Astrocyte (in vitro differentiated cells and primary cell): ENCODE measurements around the gene AGBL4. TPM values are rescaled to one million over a fixed set of nuclear protein-coding genes. Genes with fewer than 3 reads are reported as not detected.

Experiments used
- DNase-seq: peaks from one replicate; pipeline ENCODE4 v3.0.0-alpha.2; 2010; ENCODE audit warnings: low read depth
- FAIRE-seq: peaks from 2 replicates; lab custom pipeline; 2011; peaks lifted over from hg19 to GRCh38; lab: Jason Lieb, UNC
- H2AFZ ChIP-seq: 2 replicates; pipeline ENCODE4 v1.6.0; 2012; ENCODE audit warnings: low read depth, low read length, inconsistent platforms
- H3K27ac ChIP-seq: 2 replicates; pipeline ENCODE4 v1.5.1; 2011; ENCODE audit warnings: low read depth, low read length, inconsistent platforms
- H3K27me3 ChIP-seq: 2 replicates; pipeline ENCODE4 v1.6.0; 2011; ENCODE audit warnings: low read length, inconsistent platforms; ENCODE audit not compliant: insufficient read depth
- H3K36me3 ChIP-seq: 2 replicates; pipeline ENCODE4 v1.5.1; 2011; ENCODE audit warnings: low read length, inconsistent platforms; ENCODE audit not compliant: insufficient read depth
- H3K4me1 ChIP-seq: 2 replicates; pipeline ENCODE4 v1.5.1; 2011; ENCODE audit warnings: low read length, inconsistent platforms; ENCODE audit not compliant: insufficient read depth
- H3K4me2 ChIP-seq: 2 replicates; pipeline ENCODE4 v1.6.0; 2012; ENCODE audit warnings: low read length, inconsistent platforms
- H3K4me3 ChIP-seq: 2 replicates; pipeline ENCODE4 v1.5.1; 2011; ENCODE audit warnings: low read depth, mild to moderate bottlenecking, low read length, inconsistent platforms; ENCODE audit not compliant: insufficient read depth
- H3K79me2 ChIP-seq: 2 replicates; pipeline ENCODE4 v1.6.0; 2012; ENCODE audit warnings: mild to moderate bottlenecking, low read length, inconsistent platforms; ENCODE audit not compliant: insufficient read depth
- H3K9ac ChIP-seq: 2 replicates; pipeline ENCODE4 v1.6.0; 2012; ENCODE audit warnings: mild to moderate bottlenecking, low read length, inconsistent platforms
- H3K9me3 ChIP-seq: 2 replicates; pipeline ENCODE4 v1.5.1; 2012; ENCODE audit warnings: low read depth, mild to moderate bottlenecking, low read length, inconsistent platforms; ENCODE audit not compliant: insufficient read depth
- H4K20me1 ChIP-seq: 2 replicates; pipeline ENCODE4 v1.6.0; 2012; ENCODE audit warnings: low read length, inconsistent platforms; ENCODE audit not compliant: insufficient read depth
- H3K27ac Mint-ChIP-seq: one replicate; pipeline ENCODE4 v1.8.0; 2021; ENCODE audit warnings: mild to moderate bottlenecking, mixed read lengths; ENCODE audit not compliant: unreplicated experiment
- H3K27me3 Mint-ChIP-seq: one replicate; pipeline ENCODE4 v1.8.0; 2021; ENCODE audit warnings: low read depth, mixed read lengths; ENCODE audit not compliant: unreplicated experiment
- H3K36me3 Mint-ChIP-seq: one replicate; pipeline ENCODE4 v1.8.0; 2021; ENCODE audit warnings: low read depth, mixed read lengths; ENCODE audit not compliant: unreplicated experiment
- H3K4me1 Mint-ChIP-seq: one replicate; pipeline ENCODE4 v1.8.0; 2021; ENCODE audit warnings: low read depth, mixed read lengths; ENCODE audit not compliant: unreplicated experiment
- H3K4me3 Mint-ChIP-seq: one replicate; pipeline ENCODE4 v1.8.0; 2021; ENCODE audit warnings: mild to moderate bottlenecking, moderate library complexity, mixed read lengths; ENCODE audit not compliant: unreplicated experiment
- H3K9me3 Mint-ChIP-seq: one replicate; pipeline ENCODE4 v1.8.0; 2021; ENCODE audit warnings: mild to moderate bottlenecking, mixed read lengths; ENCODE audit not compliant: unreplicated experiment
- EZH2 ChIP-seq: IDR thresholded peaks from 2 replicates; pipeline ENCODE4 v1.6.1; 2012; ENCODE audit warnings: mild to moderate bottlenecking, low read length, inconsistent platforms; ENCODE audit not compliant: insufficient read depth
- total RNA-seq: library from RNA; stranded (reverse); gene quantifications from 2 replicates; pipeline ENCODE4 v1.2.1, GENCODE V29; 2021
- TF ChIP-seq, protein P1 (sequence below): IDR thresholded peaks from 2 replicates; pipeline ENCODE4 v1.5.1; 2011; ENCODE audit warnings: low read depth, mild to moderate bottlenecking, inconsistent platforms, low read length, moderate library complexity; ENCODE audit not compliant: insufficient read depth

Gene AGBL4
- total RNA-seq, 1 donor from 2014 or later, result not detected

GRCh38 chr1:48955774-48956173 is 1068.0 kb downstream of the AGBL4 start:
- peaks cover 4% of the 10 kb centered on the region for H3K27me3 Mint-ChIP-seq
- Histone ChIP-seq H3K4me1 (no peaks in the 10 kb centered on the region), H3K27ac (no peak overlapping the region), H3K9ac (no peak overlapping the region), H3K4me3 (no peak overlapping the region), H3K27me3 (no peaks in the 10 kb centered on the region), H2AFZ (no peak overlapping the region), H3K4me2 (no peak overlapping the region), H3K79me2 (no peaks in the 10 kb centered on the region), H3K9me3 (no peaks in the 10 kb centered on the region), H4K20me1 (no peaks in the 10 kb centered on the region), H3K36me3 (no peaks in the 10 kb centered on the region)
- no peak overlapping the region for H3K27ac Mint-ChIP-seq
- DNase-seq (no peak), FAIRE-seq (no peak)
- H3K4me3 Mint-ChIP-seq, result no peak overlapping the region
- TF ChIP-seq EZH2, result no peak
- TF ChIP-seq, protein P1, sequence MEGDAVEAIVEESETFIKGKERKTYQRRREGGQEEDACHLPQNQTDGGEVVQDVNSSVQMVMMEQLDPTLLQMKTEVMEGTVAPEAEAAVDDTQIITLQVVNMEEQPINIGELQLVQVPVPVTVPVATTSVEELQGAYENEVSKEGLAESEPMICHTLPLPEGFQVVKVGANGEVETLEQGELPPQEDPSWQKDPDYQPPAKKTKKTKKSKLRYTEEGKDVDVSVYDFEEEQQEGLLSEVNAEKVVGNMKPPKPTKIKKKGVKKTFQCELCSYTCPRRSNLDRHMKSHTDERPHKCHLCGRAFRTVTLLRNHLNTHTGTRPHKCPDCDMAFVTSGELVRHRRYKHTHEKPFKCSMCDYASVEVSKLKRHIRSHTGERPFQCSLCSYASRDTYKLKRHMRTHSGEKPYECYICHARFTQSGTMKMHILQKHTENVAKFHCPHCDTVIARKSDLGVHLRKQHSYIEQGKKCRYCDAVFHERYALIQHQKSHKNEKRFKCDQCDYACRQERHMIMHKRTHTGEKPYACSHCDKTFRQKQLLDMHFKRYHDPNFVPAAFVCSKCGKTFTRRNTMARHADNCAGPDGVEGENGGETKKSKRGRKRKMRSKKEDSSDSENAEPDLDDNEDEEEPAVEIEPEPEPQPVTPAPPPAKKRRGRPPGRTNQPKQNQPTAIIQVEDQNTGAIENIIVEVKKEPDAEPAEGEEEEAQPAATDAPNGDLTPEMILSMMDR, result no peak
- H3K36me3 Mint-ChIP-seq, result no peaks in the 10 kb centered on the region
- H3K4me1 Mint-ChIP-seq, result no peaks in the 10 kb centered on the region
- H3K9me3 Mint-ChIP-seq, result no peaks in the 10 kb centered on the region

- H3K79me2 ChIP-seq, result no peaks in the 10 kb centered on the region
- no peaks in the 10 kb centered on the region for H3K9me3 ChIP-seq
- H3K4me3 ChIP-seq, result no peak overlapping the region
- no peaks in the 10 kb centered on the region for H3K36me3 ChIP-seq
- Mint-ChIP-seq H3K4me1 (no peaks in the 10 kb centered on the region), H3K36me3 (no peaks in the 10 kb centered on the region), H3K9me3 (no peaks in the 10 kb centered on the region), H3K4me3 (no peak overlapping the region), H3K27me3 (peaks cover 2% of the 10 kb centered on the region), H3K27ac (no peak overlapping the region)
- no peak overlapping the region for H2AFZ ChIP-seq
- no peaks in the 10 kb centered on the region for H3K27me3 ChIP-seq
- H3K4me1 ChIP-seq, result no peaks in the 10 kb centered on the region
- H3K9ac ChIP-seq, result no peak overlapping the region
- no peak for FAIRE-seq
- no peak overlapping the region for H3K4me2 ChIP-seq
- H3K27ac ChIP-seq, result no peak overlapping the region
- no peak for DNase-seq
- TF ChIP-seq, protein P1, result no peak
- H4K20me1 ChIP-seq, result no peaks in the 10 kb centered on the region
Observed at GRCh38 chr1:48953617-48954016, 1070.1 kb downstream of the AGBL4 start.

GRCh38 chr1:48948562-48948961 is 1075.2 kb downstream of the AGBL4 start:
- Mint-ChIP-seq H3K4me1 (peaks cover 2% of the 10 kb centered on the region), H3K36me3 (no peaks in the 10 kb centered on the region), H3K27ac (no peak overlapping the region), H3K27me3 (peaks cover 4% of the 10 kb centered on the region), H3K4me3 (no peak overlapping the region), H3K9me3 (no peaks in the 10 kb centered on the region)
- no peaks in the 10 kb centered on the region for H3K79me2 ChIP-seq
- no peaks in the 10 kb centered on the region for H3K27me3 ChIP-seq
- H3K9me3 ChIP-seq, result no peaks in the 10 kb centered on the region
- H3K9ac ChIP-seq, result no peak overlapping the region
- peak overlapping the region; percentile 34 for H3K4me2 ChIP-seq
- H3K4me1 ChIP-seq, result no peaks in the 10 kb centered on the region
- peak; percentile 21 for DNase-seq
- no peaks in the 10 kb centered on the region for H3K36me3 ChIP-seq
- H4K20me1 ChIP-seq, result no peaks in the 10 kb centered on the region
- no peak overlapping the region for H2AFZ ChIP-seq
- no peak overlapping the region for H3K27ac ChIP-seq
- H3K4me3 ChIP-seq, result no peak overlapping the region
- no peak for FAIRE-seq
- TF ChIP-seq, protein P1, result no peak
- no peak for TF ChIP-seq EZH2
